K562 (cell line): ENCODE results near the gene PROK2. TPM values are rescaled to one million over a fixed set of nuclear protein-coding genes. Genes with fewer than 3 reads are reported as not detected.

ENCODE experiments used
- CREB3L1 ChIP-seq: fragments of 450-650 bp; IDR thresholded peaks from 2 replicates; pipeline ENCODE4 v1.6.1; 2014; ENCODE audit warnings: low read depth, mild to moderate bottlenecking, moderate library complexity, borderline replicate concordance
- EWSR1 ChIP-seq: fragments of 450-650 bp; IDR thresholded peaks from 2 replicates; pipeline ENCODE4 v1.6.1; 2018; ENCODE audit warnings: borderline replicate concordance, mild to moderate bottlenecking, low read depth, moderate library complexity; ENCODE audit not compliant: partially characterized antibody
- FUS ChIP-seq: fragments of 200-400 bp; formaldehyde crosslinking; optimal IDR thresholded peaks from 2 replicates; pipeline ENCODE3; 2017; ENCODE audit warnings: low read depth, low read length
- HBP1 ChIP-seq: fragments of 450-650 bp; formaldehyde crosslinking; IDR thresholded peaks from 2 replicates; pipeline ENCODE4 v1.4.0; 2022; ENCODE audit warnings: missing genetic modification characterization
- KLF16 ChIP-seq: IDR thresholded peaks from 2 replicates; pipeline ENCODE4 v1.6.1; 2016; ENCODE audit warnings: antibody characterized with exemption
- NFE2 ChIP-seq: IDR thresholded peaks from 2 replicates; pipeline ENCODE4 v1.6.1; 2014; ENCODE audit warnings: antibody characterized with exemption, low read depth
- PCBP2 ChIP-seq: fragments of 200-400 bp; formaldehyde crosslinking; IDR thresholded peaks from 2 replicates; pipeline ENCODE4 v1.6.1; 2018; ENCODE audit warnings: low read length, low read depth, mild to moderate bottlenecking, moderate library complexity; ENCODE audit not compliant: poor library complexity, severe bottlenecking
- RUNX1 ChIP-seq: sonication (generic); IDR thresholded peaks from 2 replicates; pipeline ENCODE4 v1.6.1; 2016; ENCODE audit warnings: antibody characterized with exemption, low read depth
- SMAD3 ChIP-seq: fragments of 450-650 bp; formaldehyde crosslinking; conservative IDR thresholded peaks from 2 replicates; pipeline ENCODE4 v1.4.0; 2020; ENCODE audit warnings: mild to moderate bottlenecking
- ZNF143 ChIP-seq: sonication (generic); formaldehyde crosslinking; IDR thresholded peaks from 2 replicates; pipeline ENCODE4 v1.9.0; 2022; ENCODE audit warnings: mild to moderate bottlenecking, missing genetic modification reagents
- ZNF175 ChIP-seq: fragments of 200-800 bp; sonication (Bioruptor generic); IDR thresholded peaks from 2 replicates; pipeline ENCODE4 v1.6.1; 2016; ENCODE audit warnings: low read depth, mild to moderate bottlenecking, missing genetic modification characterization, missing compliant biosample characterization
- ZNF347 ChIP-seq: fragments of 450-650 bp; formaldehyde crosslinking; IDR thresholded peaks from 2 replicates; pipeline ENCODE4 v1.4.0; 2020; ENCODE audit warnings: low read depth, mild to moderate bottlenecking, moderate library complexity
- ZNF79 ChIP-seq: fragments of 250-450 bp; sonication (Bioruptor Pico); IDR thresholded peaks from 2 replicates; pipeline ENCODE4 v1.4.0; 2020; ENCODE audit warnings: low read depth, mild to moderate bottlenecking, moderate library complexity
- polyA plus RNA-seq, 8 experiments: library from polyadenylated mRNA; depleted of rRNA in 4 of 8; stranded (reverse) in 5 of 8; unstranded in 3 of 8; fragments of >200 nt; fragmentation: Nextera tagmentation in 2 of 8; fragmentation: Illumina TruSeq in 1 of 8; extraction: Ambion mirVana in 2 of 8; extraction: Trizol in 1 of 8; gene quantifications; 2 replicates each; pipeline versions ENCODE4 v1.2.1 to v1.2.3, GENCODE V29; 2011 to 2014; ENCODE audit warnings: inconsistent platforms in 1 of 8, missing spikeins in 1 of 8
- total RNA-seq, 7 experiments: library from RNA; depleted of rRNA in 6 of 7; stranded (reverse); fragments of >200 nt in 6 of 7; fragmentation: Illumina TruSeq in 2 of 7; extraction: Trizol in 2 of 7; gene quantifications; 2 replicates each; pipeline versions ENCODE4 v1.2.1 to v1.2.3, GENCODE V29; 2011 to 2021; ENCODE audit warnings: low replicate concordance in 1 of 7

PROK2 gene
- total and polyA plus RNA-seq, 9 of the 15 experiments (the other 6 are each of a cell fraction or from before 2014, with no cell fraction given), result 0.07 to 0.13 TPM; not detected in 7

GRCh38 chr3:71784914-71785531 is at the start of gene PROK2 (continued):
- TF ChIP-seq ZNF143 (CRISPR knock-in tag) (no peak), ZNF347 (no peak), RUNX1 (no peak), SMAD3 (CRISPR knock-in tag) (no peak), ZNF79 (CRISPR knock-in tag) (no peak), PCBP2 (no peak), KLF16 (no peak), ZNF175 (CRISPR knock-in tag) (no peak), FUS (no peak), NFE2 (no peak), CREB3L1 (no peak), EWSR1 (no peak), HBP1 (CRISPR knock-in tag) (no peak)
- TF ChIP-seq, all 486 proteins: peak for 0
